ENCODE measurements around the gene HES2.
"Not testable (repeated sequence)": the region's sequence is repeated elsewhere in the genome, so short reads cannot be mapped to it uniquely, and the experiment has no call there.

DNA sequence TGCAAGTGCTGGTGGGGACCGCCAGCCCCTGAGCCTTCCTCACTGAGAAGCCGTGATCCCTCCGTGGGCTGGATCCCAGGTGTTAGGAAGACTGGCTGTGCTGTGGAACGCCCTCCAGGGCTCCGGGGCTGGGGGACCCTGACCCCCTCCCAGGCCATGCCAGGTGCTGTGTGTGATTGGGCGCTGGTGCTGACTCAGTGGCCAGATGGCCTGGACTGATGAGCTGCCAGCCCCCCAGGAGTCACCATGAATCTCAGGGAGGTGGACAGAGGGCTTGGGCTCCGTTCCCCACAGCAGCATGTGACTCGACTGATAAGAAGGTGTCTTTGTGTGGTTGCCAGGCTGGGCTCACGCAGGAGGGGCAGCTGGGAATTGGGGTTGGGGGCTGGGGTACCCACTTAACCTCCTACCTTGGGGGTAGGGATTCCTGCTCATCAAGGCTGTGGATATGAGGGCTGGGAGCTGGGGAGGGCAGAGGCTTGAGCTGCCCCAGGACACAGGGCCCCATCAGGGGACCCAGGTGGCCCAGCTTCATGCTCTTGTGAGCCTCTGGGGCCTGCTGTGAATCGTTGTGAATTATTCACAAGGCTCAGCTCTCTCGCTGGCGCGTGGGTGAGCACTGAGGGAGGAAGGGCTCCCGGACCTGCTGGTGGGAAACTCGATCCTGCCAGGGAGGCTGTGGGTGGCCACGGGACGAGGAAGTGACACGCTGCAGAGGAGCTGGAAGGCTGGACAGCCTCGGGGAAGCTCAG lies 10.1 kb upstream of the HES2 start:
- not testable (repeated sequence) for TF ChIP-seq TAF1, POLR2A, POLR2AphosphoS5, SPI1 (IDR thresholded peaks at IDR 0.05; ENCODE audit: low read depth, low read length)
